Suppressor macrophage (primary cell): ENCODE data around the gene RFX8.
"Not testable (repeated sequence)": the region's sequence is repeated elsewhere in the genome, so short reads cannot be mapped to it uniquely, and the experiment has no call there.

Experiments
- DNase-seq, 4 experiments: peaks; one replicate each; pipeline ENCODE4 v3.0.0-alpha.2; 2020 to 2022

The RFX8 gene

GRCh38 chr2:101440127-101440738, 34.7 kb downstream of the RFX8 start:
- no peak for DNase-seq

GRCh38 chr2:101439716-101440115, 35.2 kb downstream of the RFX8 start:
- DNase-seq, result no peak

- DNase-seq, result not testable (repeated sequence)
Measured at GRCh38 chr2:101438555-101438954, 36.4 kb downstream of the RFX8 start.

- no peak for DNase-seq
Measured at GRCh38 chr2:101435001-101435862, 39.7 kb downstream of the RFX8 start.

GRCh38 chr2:101433465-101433864, 41.4 kb downstream of the RFX8 start:
- DNase-seq, result no peak

- no peak for DNase-seq
Measured at GRCh38 chr2:101432411-101433181, 42.3 kb downstream of the RFX8 start.

- no peak for DNase-seq
Measured at GRCh38 chr2:101431486-101431885, 43.4 kb downstream of the RFX8 start.

- no peak for DNase-seq
Measured at GRCh38 chr2:101430156-101430555, 44.8 kb downstream of the RFX8 start.

GRCh38 chr2:101429453-101429852, 45.5 kb downstream of the RFX8 start:
- DNase-seq, result no peak

GRCh38 chr2:101428422-101429176, 46.3 kb downstream of the RFX8 start:
- DNase-seq, result no peak

GRCh38 chr2:101427743-101428142, 47.2 kb downstream of the RFX8 start:
- no peak for DNase-seq

GRCh38 chr2:101427240-101427639, 47.7 kb downstream of the RFX8 start:
- no peak for DNase-seq

- no peak for DNase-seq
Measured at GRCh38 chr2:101426822-101427221, 48.1 kb downstream of the RFX8 start.

- peak in 2 of 4 experiments; percentile 37 to 45 for DNase-seq
Measured at GRCh38 chr2:101420623-101421022, 54.3 kb downstream of the RFX8 start.

GRCh38 chr2:101419096-101419663, 55.7 kb downstream of the RFX8 start:
- DNase-seq, result peak; percentile 82 to 93 (median 85)

- DNase-seq, result no peak
Measured at GRCh38 chr2:101418460-101419095, 56.3 kb downstream of the RFX8 start.

GRCh38 chr2:101416609-101417008, 58.3 kb downstream of the RFX8 start:
- peak in 1 of 4 experiments; percentile 29 for DNase-seq

- no peak for DNase-seq
Measured at GRCh38 chr2:101415884-101416283, 59.0 kb downstream of the RFX8 start.

GRCh38 chr2:101415220-101415619, 59.7 kb downstream of the RFX8 start:
- DNase-seq, result peak in 2 of 4 experiments; percentile 15 to 43

GRCh38 chr2:101412092-101412694, 62.7 kb downstream of the RFX8 start:
- no peak for DNase-seq

- no peak for DNase-seq
Measured at GRCh38 chr2:101410746-101411145, 64.2 kb downstream of the RFX8 start.
